GM18867 (cell line): ENCODE measurements around the gene PRDX5.
"Not testable (repeated sequence)": the region's sequence is repeated elsewhere in the genome, so short reads cannot be mapped to it uniquely, and the experiment has no call there.

Source experiments
- ATAC-seq: cut with Tn5 transposase; IDR thresholded peaks from one replicate; pipeline ENCODE4 v1.9.1; 2021; ENCODE audit warnings: mild to moderate bottlenecking, moderate library complexity; ENCODE audit not compliant: unreplicated experiment

The PRDX5 gene

DNA sequence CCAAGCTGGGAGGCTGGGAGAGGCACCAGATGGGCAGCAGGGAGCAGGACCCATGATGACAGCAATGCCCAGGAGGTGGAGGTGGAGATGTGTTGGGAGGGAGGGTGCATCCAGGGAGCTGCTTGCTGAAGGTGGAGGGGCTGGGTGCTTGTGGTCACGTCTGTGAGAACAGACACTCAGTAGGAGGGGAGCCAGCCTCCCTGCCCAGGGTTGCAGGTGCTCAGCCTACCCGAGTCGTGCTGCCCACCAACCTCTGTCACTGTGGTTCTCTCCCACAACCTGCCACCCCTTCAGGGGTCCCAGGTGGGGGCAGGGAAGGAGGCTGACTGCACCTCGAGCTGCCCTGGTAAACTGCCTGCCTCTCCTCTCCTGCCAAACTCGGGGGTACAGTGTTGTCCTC, 5.5 kb downstream of the PRDX5 start:
- ATAC-seq: no peak

DNA sequence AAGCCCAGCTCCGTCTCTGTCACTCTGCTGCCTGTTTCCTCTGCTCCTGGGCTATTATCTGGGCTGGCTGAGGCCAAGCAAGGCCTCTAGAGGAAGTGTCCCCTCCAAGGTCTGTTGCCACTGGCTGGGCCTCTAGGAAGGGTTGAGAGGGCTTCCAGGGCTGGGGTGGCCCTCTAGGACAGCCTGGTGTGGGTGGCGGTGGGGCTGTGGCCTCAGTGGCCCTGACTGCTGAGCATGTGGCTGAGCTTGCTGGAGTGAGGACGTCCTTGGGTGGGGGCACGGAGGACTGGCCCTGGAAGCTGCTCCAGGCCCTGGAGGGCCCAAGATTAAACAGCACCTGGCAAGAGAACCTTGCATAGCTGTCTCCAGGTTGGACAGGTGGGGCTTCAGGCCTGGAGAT, 6.1 kb downstream of the PRDX5 start:
- ATAC-seq: not testable (repeated sequence)

DNA sequence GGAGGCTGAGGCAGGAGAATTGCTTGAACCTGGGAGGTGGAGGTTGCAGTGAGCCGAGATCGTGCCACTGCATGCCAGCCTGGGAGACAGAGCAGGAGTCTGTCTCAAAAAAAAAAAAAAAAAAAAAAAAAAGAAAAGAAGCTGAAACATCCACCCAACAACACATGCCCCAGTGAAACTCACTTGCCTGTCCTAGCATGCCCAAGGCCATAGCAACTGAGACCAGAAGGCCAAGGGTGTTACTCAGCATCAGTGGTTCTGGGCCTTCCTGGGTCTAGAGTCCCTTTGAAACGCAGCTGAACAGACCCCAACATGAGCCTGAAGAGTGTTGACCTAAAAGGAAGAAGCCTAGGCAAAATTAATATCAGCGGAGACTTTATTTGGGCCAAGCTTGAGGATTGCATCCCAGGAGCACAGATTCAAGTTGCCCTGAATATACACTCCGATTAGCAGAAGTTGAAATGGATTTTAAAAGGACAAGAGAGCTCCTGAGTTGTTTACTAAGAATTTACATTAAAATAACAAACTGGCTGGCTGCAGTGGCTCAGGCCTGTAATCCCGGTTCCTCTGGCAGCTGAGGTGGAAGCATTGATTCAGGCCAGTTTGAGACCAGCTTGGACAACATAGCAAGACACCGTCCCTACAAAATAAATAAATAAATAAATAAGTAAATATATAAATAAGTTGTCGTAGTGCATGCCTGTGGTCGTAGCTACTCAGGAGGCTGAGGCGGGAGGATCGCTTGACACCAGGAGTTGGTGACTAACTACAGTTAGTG, 7.0 kb downstream of the PRDX5 start:
- no peak for ATAC-seq

DNA sequence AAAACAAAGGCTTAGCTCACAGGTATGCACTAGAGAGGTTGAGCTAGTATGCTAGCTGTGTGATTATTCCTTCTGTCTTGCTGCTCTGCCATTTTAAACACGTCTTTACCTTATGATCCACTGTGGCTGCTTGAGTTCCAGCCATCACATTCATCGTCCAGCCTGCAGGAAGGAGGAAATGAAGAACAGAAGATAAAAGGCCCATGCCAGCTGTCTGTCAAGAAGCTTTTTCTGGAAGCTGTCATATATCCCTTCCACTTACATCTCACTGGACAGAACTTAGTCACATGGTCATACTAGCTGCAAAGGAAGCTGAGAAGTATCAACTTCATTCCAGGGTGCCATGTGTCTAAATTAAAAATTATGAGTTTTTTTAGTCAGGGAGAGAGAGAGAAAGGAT, 9.5 kb downstream of the PRDX5 start:
- no peak for ATAC-seq

DNA sequence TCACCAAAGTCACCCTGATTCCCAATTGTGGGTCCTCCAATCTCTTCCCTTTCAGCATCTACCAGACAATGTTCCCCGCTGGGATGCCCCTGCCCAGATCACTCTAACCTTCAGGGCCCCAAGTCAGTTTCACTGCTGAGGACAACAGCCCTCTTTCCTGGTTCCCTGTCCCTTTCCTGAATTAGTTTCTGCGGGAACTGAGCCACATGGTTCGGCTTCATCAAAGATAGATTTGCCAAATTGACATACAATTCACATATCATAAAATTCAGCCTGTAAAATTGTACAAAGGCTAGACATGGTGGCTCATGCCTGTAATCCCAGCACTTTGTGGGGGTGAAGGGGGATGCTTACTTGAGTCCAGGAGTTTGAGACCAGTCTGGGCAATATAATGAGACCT, 10.1 kb downstream of the PRDX5 start:
- ATAC-seq: no peak

DNA sequence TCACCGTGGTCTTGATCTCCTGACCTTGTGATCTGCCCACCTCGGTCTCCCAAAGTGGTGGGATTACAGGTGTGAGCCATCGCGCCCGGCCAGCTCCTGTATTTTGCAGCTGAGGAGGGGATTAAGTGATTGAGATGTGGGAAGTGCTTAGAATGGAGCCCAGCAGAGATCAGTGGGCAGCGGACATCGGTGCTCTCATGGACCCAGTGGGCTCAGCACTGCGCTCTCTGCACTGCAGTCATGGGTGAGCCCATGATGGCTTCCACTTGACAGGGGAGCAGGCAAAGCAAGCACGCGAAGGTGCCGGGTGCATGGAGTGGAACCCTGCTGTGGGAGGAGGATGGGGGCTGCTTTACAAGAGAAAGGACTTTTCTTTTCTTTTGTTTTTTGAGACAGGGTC, 13.0 kb downstream of the PRDX5 start:
- no peak for ATAC-seq

DNA sequence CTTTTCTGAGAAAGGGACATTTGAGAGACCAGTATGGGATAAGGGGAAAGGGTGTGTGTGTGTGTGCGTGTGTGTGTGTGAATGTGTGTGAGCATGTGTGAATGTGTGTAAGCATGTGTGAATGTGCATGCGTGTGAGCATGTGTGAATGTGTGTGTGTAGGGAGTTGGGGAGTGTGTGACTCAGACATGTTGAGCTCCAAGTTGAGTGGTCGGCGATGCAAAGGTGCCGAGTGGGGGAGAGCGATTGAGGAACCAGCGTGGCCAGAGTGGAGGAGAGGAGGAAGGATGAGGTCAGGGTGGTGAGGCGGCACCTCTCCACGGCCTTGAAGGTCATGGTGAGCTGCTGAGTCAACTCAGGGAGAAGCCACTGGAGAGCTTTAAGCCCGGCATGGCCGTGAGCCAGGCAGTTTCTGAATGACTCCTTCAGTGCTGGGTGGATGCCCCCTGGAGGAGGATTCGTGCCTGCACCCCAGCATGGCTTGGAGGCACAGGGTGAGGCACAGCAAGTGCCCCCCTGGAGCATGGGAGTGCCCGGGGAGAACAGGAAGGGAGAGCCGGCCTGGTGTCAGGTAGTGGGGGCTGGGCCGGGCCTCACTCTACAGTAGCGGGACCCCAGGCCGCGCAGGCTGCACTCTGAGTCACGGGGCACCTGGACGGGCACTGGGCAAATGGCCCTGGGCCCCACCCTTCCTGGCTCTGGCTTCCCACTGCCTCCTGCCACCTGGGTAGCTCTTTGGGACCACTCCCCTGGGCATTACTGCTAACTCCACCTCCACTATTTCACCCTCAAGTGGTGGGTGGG, 13.8 kb downstream of the PRDX5 start:
- peak; percentile 54 for ATAC-seq

DNA sequence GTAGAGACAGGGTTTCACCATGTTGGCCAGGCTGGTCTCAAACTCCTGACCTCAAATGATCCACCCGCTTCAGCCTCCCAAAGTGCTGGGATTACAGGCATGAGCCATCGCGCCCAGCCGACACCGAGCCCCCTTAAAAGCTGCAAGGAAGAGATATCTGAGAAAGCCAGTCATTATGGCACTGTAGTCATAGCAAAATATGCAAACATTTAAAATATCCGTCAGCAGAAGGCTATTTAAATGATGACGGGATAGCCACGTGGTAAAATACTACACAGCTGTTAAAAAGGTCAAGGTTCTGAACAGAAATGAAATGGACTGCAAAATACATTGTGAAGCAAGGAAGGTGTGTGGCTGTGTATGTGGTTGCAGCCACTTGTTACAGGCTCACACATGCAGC, 15.6 kb downstream of the PRDX5 start:
- ATAC-seq: no peak

DNA sequence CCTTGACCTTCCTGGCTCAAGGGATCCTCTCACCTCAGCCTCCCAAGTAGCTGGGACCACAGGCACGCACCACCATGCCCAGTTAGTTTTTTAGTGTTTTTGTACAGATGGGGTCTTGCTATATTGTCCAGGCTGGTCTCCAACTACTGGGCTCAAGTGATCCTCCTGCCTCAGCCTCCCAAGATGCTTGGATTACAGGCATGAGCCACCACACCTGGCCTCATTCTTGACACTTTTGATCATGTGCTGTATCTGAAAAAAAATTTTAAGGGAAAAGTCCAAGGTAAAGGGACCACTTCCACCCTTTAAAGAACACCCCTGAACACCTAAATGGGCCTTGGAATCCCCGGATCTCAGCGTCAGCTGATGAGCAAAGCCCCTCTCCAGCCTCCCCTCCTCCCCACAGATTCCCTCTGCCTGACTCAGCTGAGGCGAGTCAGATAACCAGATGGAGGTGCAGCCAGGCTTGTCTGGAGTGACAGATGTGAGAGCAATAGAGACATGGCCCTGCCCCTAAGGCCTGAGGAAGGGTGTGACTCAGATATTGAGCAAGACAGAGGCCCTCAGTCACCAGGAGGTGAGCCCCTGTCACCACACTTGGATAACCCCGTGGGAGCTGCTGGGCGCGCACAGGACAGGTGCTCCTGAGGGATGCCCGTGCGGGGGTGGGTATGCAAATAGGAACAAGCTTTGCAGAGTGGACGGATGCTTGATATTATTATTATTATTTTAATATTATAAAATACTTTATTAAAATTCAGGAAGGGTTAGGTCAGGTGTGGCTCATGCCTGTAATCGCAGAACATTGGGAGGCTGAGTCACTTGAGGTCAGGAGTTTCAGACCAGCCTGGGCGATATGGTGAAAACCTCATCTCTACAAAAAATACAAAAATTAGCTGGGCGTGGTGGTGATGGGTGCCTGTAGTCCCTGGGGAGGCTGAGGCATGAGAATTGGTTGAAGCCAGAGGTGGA, 17.1 kb downstream of the PRDX5 start:
- ATAC-seq: peak; percentile 58

DNA sequence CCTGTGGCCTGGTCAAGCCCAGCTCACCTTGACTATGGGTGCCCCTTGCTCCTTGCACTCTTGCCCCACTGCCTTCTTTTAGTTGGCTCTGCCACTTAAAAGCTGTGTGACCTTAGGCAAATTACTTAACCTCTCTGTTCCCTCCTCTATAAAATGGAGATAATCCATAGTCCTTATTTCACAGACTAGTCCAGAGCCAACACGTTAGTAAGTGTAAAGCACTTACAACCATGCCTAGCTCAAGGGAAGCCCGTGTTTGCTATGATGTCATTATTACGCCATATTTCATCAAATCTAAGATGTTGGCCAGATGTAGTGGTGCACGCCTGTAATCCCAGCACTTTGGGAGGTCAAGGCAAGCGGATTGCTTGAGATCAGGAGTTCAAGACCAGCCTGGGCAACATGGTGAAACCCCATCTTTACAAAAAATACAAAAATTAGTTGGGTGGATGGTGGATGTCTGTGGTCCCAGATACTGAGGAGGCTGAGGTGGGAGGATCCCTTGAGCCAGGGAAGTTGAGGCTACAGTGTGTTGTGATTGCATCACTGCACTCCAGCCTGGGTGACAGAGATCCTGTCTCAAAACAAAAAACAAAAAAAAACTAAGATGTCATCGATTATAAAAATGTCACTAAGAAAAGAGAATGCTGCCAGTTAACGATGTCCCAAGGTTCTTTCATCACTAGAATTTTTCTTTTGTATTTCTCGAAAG, 19.8 kb downstream of the PRDX5 start:
- no peak for ATAC-seq

DNA sequence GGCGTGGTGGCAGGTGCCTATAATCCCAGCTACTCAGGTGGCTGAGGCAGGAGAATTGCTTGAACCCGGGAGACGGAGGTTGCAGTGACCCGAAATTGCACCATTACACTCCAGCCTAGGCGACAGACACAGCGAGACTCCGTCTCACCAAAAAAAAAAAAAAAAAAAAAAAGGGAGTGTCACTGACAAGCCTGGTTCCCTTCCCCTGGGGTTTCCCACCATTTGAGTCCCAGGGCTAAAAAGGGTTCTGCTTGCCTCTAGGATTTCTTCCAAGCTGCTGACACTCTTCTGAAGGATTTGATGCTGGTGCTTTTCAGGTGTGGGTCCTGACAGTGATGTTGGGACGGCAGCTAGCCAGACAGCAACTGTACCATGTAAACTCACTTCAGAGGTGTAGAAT, 20.8 kb downstream of the PRDX5 start:
- ATAC-seq: no peak

DNA sequence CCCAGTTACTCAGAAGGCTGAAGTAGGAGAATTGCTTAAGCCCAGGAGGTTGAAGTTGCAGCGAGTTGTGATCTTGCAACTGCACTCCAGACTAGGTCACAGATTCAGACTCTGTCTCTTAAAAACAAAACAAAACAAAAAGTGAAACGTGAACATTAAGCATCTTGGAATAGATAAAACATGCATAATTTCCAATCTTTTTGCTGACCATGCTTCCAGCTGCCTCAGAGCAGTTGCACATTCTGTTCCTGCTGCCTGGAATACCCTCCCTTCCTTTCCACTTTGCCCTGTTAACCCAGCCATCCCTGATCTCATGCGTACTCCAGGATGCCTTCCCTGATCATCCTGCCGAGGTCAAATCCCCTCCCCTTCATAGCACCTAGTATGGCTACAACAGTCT, 21.4 kb downstream of the PRDX5 start:
- no peak for ATAC-seq

DNA sequence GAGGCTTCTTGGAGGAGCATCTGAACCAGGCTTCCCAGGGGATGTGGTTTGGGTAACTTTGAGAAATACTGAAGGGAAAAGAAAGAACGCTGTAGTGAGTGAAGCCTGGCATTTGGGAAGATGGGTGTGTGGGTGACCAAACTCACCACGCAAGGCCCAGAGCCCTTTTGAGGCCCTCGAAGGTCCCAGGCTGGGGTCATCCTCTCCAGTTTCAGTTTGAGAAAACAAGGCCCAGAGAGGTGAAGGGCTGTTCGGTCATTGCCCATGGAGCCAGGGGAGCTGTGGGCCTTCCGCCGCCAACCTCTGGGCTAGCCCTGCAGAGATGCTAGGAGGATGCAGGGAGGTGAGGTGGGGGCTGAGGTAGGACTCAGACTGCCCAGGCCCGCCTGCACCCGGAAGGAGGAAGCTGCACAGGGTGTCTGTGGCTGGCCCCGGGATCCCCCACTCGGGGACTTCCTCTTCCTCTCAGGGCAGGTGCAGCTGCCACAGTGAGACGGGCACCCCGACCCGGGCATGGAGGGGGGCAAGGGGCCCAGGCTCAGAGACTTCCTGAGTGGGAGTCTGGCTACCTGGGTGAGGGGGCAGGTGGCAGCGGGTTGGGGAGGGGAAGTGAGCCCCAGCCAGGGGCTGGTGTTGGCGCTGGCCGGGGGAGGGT, 22.0 kb downstream of the PRDX5 start, which contains the start of gene CCDC88B:
CCDC88B (plus strand) TSS at position 451 of the 655 bp plus-strand sequence; CDS start at position 514, 63 bp downstream.
- peak; percentile 68 for ATAC-seq

DNA sequence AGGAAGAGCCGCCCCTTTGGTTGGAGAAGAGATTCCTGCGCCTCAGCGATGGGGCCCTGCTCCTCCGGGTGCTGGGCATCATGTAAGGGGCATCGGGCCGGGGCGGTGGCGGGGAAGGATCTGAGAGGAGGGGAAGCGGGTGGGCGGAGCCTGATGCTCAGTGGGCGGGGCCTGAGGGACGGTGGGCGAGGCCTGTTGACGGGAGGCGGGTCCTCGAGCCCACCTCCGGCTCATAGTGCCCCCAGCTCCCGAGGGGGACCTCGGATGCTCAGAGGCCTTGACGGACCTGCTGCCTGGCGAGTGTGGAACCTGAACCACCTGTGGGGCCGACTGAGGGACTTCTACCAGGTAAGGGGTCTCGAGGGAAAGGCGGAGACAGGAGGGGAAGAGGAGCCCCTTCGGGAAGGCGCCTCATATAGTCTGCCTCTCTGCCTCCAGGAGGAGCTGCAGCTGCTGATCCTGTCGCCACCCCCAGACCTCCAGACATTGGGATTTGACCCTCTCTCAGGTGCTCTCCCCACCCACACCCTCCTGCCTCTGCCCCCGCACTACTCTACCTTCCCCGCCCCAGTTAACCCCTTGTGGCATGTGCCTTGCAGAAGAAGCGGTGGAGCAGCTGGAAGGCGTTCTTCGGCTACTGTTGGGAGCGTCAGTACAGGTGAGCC, 22.9 kb downstream of the PRDX5 start:
- ATAC-seq: peak; percentile 33

DNA sequence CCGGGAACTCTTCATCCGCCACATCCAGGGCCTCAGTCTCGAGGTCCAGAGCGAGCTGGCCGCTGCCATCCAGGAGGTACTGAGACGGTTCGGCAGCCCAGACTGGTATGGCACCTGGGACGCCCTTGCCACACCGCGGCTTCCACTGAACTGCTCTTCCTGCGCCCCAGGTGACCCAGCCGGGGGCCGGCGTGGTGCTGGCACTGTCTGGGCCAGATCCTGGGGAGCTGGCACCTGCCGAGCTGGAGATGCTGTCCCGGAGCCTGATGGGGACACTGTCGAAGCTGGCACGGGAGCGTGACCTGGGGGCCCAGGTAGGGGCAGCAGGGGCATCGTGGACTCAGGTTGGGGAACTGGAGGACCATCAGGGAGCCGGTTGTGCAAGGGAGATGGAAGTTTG, 23.5 kb downstream of the PRDX5 start:
- ATAC-seq: no peak

DNA sequence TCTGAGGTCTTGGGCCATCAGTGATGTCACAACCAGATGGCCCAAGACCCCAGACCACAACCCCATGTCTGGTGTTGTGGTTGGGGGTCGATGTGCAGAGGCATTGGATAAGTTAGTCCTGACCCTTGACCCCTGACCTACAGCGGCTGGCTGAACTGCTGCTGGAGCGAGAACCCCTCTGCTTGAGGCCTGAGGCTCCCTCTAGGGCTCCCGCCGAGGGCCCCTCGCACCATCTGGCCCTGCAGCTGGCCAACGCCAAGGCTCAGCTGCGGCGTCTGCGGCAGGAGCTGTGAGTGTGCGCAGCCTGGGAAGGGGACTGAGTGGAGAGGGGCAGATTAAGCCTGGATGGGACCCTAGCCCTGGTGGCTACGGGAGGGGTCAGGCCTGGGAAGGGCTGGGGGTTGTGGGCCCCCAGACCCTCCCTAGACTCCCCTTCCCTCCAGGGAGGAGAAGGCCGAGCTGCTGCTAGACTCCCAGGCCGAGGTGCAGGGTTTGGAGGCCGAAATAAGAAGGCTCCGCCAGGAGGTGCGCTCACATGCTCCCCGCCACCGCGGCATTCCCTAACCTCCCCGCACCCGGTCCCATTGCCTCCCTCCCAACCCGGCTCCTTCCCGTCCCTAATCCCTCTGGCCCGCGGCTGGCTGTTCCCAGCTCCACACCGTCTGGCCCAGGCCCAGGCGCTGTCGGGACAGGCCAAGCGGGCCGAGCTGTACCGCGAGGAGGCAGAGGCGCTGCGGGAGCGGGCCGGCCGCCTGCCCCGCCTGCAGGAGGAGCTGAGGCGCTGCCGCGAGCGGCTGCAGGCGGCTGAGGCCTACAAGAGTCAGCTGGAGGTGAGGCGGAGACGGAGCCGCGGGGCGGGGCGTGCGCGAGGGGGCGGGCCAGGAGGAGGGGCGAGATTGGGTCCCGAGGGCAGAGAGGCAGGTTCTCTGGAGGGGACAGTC, 24.2 kb downstream of the PRDX5 start:
- peak; percentile 52 for ATAC-seq

DNA sequence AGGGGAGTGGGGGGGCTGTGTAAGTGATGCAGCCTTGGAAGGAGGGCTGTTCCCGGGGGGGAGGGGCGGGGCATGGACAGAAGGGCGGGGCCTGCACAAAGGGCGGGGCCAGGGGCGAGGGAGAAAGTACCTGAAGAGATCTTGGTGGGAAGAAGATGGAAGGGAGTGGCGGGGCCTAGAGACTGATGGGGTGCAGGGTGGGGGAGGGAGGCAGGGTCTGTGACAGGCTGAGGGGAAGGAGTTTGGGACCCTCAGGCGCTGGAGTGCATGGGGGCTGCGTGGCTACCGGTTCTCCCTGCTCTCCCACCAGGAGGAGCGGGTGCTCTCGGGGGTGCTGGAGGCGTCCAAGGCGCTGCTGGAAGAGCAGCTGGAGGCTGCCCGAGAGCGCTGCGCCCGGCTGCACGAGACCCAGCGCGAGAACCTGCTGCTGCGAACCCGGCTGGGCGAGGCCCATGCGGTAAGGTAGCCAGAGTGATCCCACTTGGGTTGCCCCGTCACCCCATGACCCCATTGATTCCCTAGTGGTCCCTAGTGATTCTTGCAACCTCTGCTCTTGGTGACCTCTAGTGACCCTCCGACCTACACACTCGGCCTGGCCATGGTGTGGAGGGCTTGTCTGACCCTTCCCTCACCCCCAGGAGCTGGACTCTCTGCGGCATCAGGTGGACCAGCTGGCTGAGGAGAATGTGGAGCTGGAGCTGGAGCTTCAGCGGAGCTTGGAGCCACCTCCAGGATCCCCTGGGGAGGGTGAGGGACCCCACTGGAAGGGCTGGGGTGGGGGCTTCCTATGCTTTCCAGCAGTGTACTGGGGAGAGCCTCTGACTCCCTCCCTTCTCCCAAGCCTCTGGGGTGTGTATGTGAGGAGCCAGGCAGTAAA, 25.2 kb downstream of the PRDX5 start:
- ATAC-seq: no peak
